ENCODE results near the gene CLIC4. TPM values are rescaled to one million over a fixed set of nuclear protein-coding genes. Genes with fewer than 3 reads are reported as not detected.
"Not testable (repeated sequence)": the region's sequence is repeated elsewhere in the genome, so short reads cannot be mapped to it uniquely, and the experiment has no call there.

Gene CLIC4
- total and polyA plus RNA-seq, 4 donors: 15.0 to 40.7 (median 28.4) TPM

DNA sequence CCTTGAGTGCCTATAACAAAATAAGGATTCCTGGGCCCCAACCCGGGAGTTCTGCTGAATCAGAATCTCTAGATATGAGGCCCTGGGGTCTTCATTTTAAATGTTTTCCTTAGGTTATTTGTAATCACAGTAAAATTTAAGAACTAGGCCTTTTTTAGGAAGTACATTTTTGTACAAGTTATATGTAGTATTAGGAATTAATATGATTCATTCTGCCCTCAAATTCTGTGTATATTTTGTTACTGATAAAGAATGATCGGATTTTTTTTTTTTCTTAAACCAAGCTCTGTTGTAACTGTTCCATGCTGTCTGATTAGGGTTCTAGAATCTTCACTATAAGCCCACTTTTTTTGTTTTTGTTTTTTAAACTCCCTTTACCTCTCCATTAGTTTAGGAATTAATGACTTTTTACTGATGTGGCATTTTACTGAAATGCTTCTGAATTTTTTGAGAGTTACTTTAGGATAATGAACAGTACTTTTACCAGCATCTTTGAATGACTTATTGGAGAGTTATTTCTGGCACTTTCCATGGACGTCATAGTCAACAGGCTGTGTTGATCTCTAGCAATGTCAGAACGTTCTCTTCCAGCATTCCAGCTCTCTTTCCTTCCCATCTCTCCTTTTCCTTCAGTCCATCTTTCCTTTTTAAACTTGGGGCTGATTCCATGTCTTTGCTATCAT, 48.3 kb downstream of the CLIC4 start:
- Histone ChIP-seq H3K27me3 (ENCODE audit: control insufficient read depth in 4 of 4, insufficient read depth in 4 of 4, low read length in 3 of 4) (no peaks in the 10 kb centered on the region), H3K4me1 (ENCODE audit: control insufficient read depth in 4 of 4, insufficient read depth in 4 of 4, low read length in 3 of 4) (peaks cover 5 to 19% (median 13%) of the 10 kb centered on the region in 4 donors), H3K36me3 (ENCODE audit: control insufficient read depth in 4 of 4, insufficient read depth in 3 of 4, low read depth in 1 of 4, low read length in 3 of 4) (peaks cover 0 to 3% (median 0%) of the 10 kb centered on the region in 4 donors), H3K4me3 (ENCODE audit: low read depth in 1 of 3, low read length in 3 of 3) (no peak overlapping the region), H3K27ac (ENCODE audit: low read depth in 1 of 2, low read length in 2 of 2) (peak overlapping the region in 1 of 2 donors; percentile 56), H3K9ac (ENCODE audit: low read depth in 1 of 2, low read length in 2 of 2) (no peak overlapping the region), H3K9me3 (ENCODE audit: control insufficient read depth in 4 of 4, low read length in 3 of 4) (no peaks in the 10 kb centered on the region)
- no peak for DNase-seq (ENCODE audit: low spot score)
- 52% methylated on average over 4 of the region's 4 CpGs for WGBS
- TF ChIP-seq TAF1 (conservative IDR thresholded peaks at IDR 0.05) (no peak), YY1 (IDR thresholded peaks at IDR 0.05) (no peak), FOXA2 (IDR thresholded peaks at IDR 0.05) (no peak), HNF4G (IDR thresholded peaks at IDR 0.05) (no peak), NR2F2 (IDR thresholded peaks at IDR 0.05) (no peak), JUND (IDR thresholded peaks at IDR 0.05) (no peak), RXRA (IDR thresholded peaks at IDR 0.05) (no peak), SP1 (IDR thresholded peaks at IDR 0.05) (no peak), GABPA (IDR thresholded peaks at IDR 0.05 in 1 of 2, conservative IDR thresholded peaks at IDR 0.05 in 1 of 2) (no peak)
- TF ChIP-seq, protein P1, sequence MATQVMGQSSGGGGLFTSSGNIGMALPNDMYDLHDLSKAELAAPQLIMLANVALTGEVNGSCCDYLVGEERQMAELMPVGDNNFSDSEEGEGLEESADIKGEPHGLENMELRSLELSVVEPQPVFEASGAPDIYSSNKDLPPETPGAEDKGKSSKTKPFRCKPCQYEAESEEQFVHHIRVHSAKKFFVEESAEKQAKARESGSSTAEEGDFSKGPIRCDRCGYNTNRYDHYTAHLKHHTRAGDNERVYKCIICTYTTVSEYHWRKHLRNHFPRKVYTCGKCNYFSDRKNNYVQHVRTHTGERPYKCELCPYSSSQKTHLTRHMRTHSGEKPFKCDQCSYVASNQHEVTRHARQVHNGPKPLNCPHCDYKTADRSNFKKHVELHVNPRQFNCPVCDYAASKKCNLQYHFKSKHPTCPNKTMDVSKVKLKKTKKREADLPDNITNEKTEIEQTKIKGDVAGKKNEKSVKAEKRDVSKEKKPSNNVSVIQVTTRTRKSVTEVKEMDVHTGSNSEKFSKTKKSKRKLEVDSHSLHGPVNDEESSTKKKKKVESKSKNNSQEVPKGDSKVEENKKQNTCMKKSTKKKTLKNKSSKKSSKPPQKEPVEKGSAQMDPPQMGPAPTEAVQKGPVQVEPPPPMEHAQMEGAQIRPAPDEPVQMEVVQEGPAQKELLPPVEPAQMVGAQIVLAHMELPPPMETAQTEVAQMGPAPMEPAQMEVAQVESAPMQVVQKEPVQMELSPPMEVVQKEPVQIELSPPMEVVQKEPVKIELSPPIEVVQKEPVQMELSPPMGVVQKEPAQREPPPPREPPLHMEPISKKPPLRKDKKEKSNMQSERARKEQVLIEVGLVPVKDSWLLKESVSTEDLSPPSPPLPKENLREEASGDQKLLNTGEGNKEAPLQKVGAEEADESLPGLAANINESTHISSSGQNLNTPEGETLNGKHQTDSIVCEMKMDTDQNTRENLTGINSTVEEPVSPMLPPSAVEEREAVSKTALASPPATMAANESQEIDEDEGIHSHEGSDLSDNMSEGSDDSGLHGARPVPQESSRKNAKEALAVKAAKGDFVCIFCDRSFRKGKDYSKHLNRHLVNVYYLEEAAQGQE (IDR thresholded peaks at IDR 0.05): no peak
- TF ChIP-seq, protein P2, sequence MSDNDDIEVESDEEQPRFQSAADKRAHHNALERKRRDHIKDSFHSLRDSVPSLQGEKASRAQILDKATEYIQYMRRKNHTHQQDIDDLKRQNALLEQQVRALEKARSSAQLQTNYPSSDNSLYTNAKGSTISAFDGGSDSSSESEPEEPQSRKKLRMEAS (IDR thresholded peaks at IDR 0.05): no peak
- TF ChIP-seq, protein P3, sequence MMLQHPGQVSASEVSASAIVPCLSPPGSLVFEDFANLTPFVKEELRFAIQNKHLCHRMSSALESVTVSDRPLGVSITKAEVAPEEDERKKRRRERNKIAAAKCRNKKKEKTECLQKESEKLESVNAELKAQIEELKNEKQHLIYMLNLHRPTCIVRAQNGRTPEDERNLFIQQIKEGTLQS (IDR thresholded peaks at IDR 0.05): no peak
- TF ChIP-seq, protein P4, sequence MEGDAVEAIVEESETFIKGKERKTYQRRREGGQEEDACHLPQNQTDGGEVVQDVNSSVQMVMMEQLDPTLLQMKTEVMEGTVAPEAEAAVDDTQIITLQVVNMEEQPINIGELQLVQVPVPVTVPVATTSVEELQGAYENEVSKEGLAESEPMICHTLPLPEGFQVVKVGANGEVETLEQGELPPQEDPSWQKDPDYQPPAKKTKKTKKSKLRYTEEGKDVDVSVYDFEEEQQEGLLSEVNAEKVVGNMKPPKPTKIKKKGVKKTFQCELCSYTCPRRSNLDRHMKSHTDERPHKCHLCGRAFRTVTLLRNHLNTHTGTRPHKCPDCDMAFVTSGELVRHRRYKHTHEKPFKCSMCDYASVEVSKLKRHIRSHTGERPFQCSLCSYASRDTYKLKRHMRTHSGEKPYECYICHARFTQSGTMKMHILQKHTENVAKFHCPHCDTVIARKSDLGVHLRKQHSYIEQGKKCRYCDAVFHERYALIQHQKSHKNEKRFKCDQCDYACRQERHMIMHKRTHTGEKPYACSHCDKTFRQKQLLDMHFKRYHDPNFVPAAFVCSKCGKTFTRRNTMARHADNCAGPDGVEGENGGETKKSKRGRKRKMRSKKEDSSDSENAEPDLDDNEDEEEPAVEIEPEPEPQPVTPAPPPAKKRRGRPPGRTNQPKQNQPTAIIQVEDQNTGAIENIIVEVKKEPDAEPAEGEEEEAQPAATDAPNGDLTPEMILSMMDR (IDR thresholded peaks at IDR 0.05; ENCODE audit: low read depth, low read length, missing input control): no peak

DNA sequence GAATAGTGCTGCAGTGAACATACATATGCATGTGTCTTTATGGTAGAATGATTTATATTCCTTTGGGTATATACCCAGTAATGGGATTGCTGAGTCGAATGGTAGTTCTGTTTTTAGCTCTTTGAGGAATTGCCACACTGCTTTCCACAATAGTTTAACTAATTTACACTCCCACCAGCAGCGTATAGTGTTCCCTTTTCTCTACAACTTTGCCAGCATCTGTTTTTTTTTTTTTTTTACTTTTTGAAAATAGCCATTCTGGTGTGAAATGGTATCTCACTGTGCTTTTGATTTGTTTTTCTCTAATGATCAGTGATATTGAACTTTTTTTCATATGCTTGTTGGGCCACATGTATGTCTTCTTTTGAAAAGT, 48.9 kb downstream of the CLIC4 start:
- Histone ChIP-seq H3K4me1 (ENCODE audit: control insufficient read depth in 4 of 4, insufficient read depth in 4 of 4, low read length in 3 of 4) (peaks cover 3 to 19% (median 13%) of the 10 kb centered on the region in 4 donors), H3K27ac (ENCODE audit: low read depth in 1 of 2, low read length in 2 of 2) (peak overlapping the region in 1 of 2 donors; percentile 56)
- H3K4me3 ChIP-seq (ENCODE audit: low read depth in 1 of 3, low read length in 3 of 3); H3K9me3 ChIP-seq (ENCODE audit: control insufficient read depth in 4 of 4, low read length in 3 of 4); H3K27me3 ChIP-seq (ENCODE audit: control insufficient read depth in 4 of 4, insufficient read depth in 4 of 4, low read length in 3 of 4); H3K9ac ChIP-seq (ENCODE audit: low read depth in 1 of 2, low read length in 2 of 2); H3K36me3 ChIP-seq (ENCODE audit: control insufficient read depth in 4 of 4, insufficient read depth in 3 of 4, low read depth in 1 of 4, low read length in 3 of 4); DNase-seq (ENCODE audit: low spot score): not testable (repeated sequence)
- WGBS: 76% methylated on average over 2 of the region's 2 CpGs
